GM12878 (cell line): ENCODE measurements around the gene YPEL4. TPM values are rescaled to one million over a fixed set of nuclear protein-coding genes. Genes with fewer than 3 reads are reported as not detected.

ENCODE experiments used
- ATAC-seq: fragments of 200-7000 bp; cut with Tn5 transposase; 3 replicates; pipeline ENCODE4 v1.9.1; 2020; ENCODE audit warnings: mild to moderate bottlenecking, moderate library complexity
- BruUV-seq: library from RNA; stranded (reverse); fragments of 400-500 nt; replicated peaks from 2 replicates; lab custom pipeline; 2021; lab: Mats Ljungman, UMichigan
- CTCF ChIA-PET: fragments of 300-600 bp; sonication (Branson Sonifier 250); formaldehyde crosslinking; extraction: SDS; loops from one replicate; lab custom pipeline; 2021; ENCODE audit warnings: inconsistent platforms; lab: Yijun Ruan, JAX
- POLR2A ChIA-PET: fragments of 350-600 bp; formaldehyde crosslinking; extraction: SDS; loops from one replicate; lab custom pipeline; 2021; ENCODE audit warnings: inconsistent platforms; lab: Charles Lee
- RAD21 ChIA-PET: fragments of 300-600 bp; sonication (Branson Sonifier 250); formaldehyde crosslinking; loops from one replicate; lab custom pipeline; 2023; ENCODE audit warnings: antibody characterized with exemption; ENCODE audit not compliant: unreplicated experiment; lab: Charles Lee
- SMC1A ChIA-PET: fragments of 300-600 bp; sonication (Branson Sonifier 250); formaldehyde crosslinking; loops from one replicate; lab custom pipeline; 2023; ENCODE audit not compliant: unreplicated experiment, uncharacterized antibody; lab: Charles Lee
- DNase-seq: peaks from one replicate; pipeline ENCODE4 v3.0.0-alpha.2; 2011; ENCODE audit warnings: low read depth, low spot score
- FAIRE-seq: peaks from 3 replicates; lab custom pipeline; 2011; peaks lifted over from hg19 to GRCh38; lab: Jason Lieb, UNC
- H2AFZ ChIP-seq: 2 replicates; pipeline ENCODE4 v1.6.0; 2011; ENCODE audit warnings: low read depth, low read length, control low read depth; ENCODE audit not compliant: control insufficient read depth
- H3K27ac ChIP-seq: 2 replicates; pipeline ENCODE4 v1.5.1; 2011; ENCODE audit warnings: control low read depth; ENCODE audit not compliant: control insufficient read depth, insufficient read depth
- H3K27me3 ChIP-seq, 2 experiments: replicated peaks in 1 of 2; 2 replicates each; pipeline versions ENCODE4 v1.6.0 to v1.6.1; 2011; ENCODE audit warnings: low read length in 1 of 2; ENCODE audit not compliant: control insufficient read depth in 2 of 2, insufficient read depth in 2 of 2
- H3K36me3 ChIP-seq, 2 experiments: 2 replicates each; pipeline ENCODE4 v1.5.1; 2011; ENCODE audit warnings: low read length in 1 of 2; ENCODE audit not compliant: control insufficient read depth in 2 of 2, insufficient read depth in 2 of 2
- H3K4me1 ChIP-seq: 2 replicates; pipeline ENCODE4 v1.6.1; 2011; ENCODE audit warnings: mild to moderate bottlenecking, low read length, moderate library complexity, mixed read lengths; ENCODE audit not compliant: control insufficient read depth, insufficient read depth
- H3K4me2 ChIP-seq: 2 replicates; pipeline ENCODE4 v1.6.0; 2011; ENCODE audit warnings: control low read depth; ENCODE audit not compliant: control insufficient read depth, insufficient read depth
- H3K4me3 ChIP-seq: fragments of 200-600 bp; sonication (generic); 2 replicates; pipeline ENCODE4 v1.5.1; 2016
- H3K79me2 ChIP-seq: 2 replicates; pipeline ENCODE4 v1.6.0; 2011; ENCODE audit warnings: low read length; ENCODE audit not compliant: control insufficient read depth, insufficient read depth
- H3K9ac ChIP-seq: 2 replicates; pipeline ENCODE4 v1.8.0; 2011; ENCODE audit warnings: low read length, control low read depth, mixed read lengths; ENCODE audit not compliant: control insufficient read depth, insufficient read depth
- H3K9me3 ChIP-seq: replicated peaks from 3 replicates; pipeline ENCODE4 v1.5.1; 2011; ENCODE audit warnings: mild to moderate bottlenecking, low read length; ENCODE audit not compliant: control insufficient read depth, insufficient read depth
- H4K20me1 ChIP-seq: 2 replicates; pipeline ENCODE4 v1.6.0; 2011; ENCODE audit not compliant: control insufficient read depth, insufficient read depth
- ATF7 ChIP-seq: fragments of 450-650 bp; IDR thresholded peaks from 2 replicates; pipeline ENCODE4 v1.6.1; 2016; ENCODE audit warnings: low read depth, mild to moderate bottlenecking
- BHLHE40 ChIP-seq, 2 experiments: fragments of 450-650 bp in 1 of 2; IDR thresholded peaks; 2 replicates each; pipeline ENCODE4 v1.6.1; 2011 to 2017; ENCODE audit warnings: low read depth in 2 of 2, borderline replicate concordance in 1 of 2, improper control_type of control experiment in 1 of 2, low read length in 1 of 2, mild to moderate bottlenecking in 1 of 2
- BRCA1 ChIP-seq: IDR thresholded peaks from 2 replicates; pipeline ENCODE4 v1.6.1; 2011; ENCODE audit warnings: low read depth, low read length, improper control_type of control experiment
- CREB1 ChIP-seq: IDR thresholded peaks from 2 replicates; pipeline ENCODE4 v1.6.1; 2012; ENCODE audit warnings: low read depth, mild to moderate bottlenecking, inconsistent platforms
- KDM1A ChIP-seq: fragments of 200-600 bp; sonication (generic); IDR thresholded peaks from 2 replicates; pipeline ENCODE4 v1.6.1; 2016; ENCODE audit warnings: borderline replicate concordance
- MTA2 ChIP-seq: fragments of 450-650 bp; IDR thresholded peaks from 2 replicates; pipeline ENCODE4 v1.6.1; 2016; ENCODE audit warnings: low read depth, mild to moderate bottlenecking, moderate library complexity
- PAX8 ChIP-seq: fragments of 450-650 bp; IDR thresholded peaks from 2 replicates; pipeline ENCODE4 v1.6.1; 2017; ENCODE audit warnings: mild to moderate bottlenecking, moderate library complexity
- RUNX3 ChIP-seq: IDR thresholded peaks from 2 replicates; pipeline ENCODE4 v1.6.1; 2012; ENCODE audit warnings: low read length, inconsistent platforms
- TCF12 ChIP-seq: IDR thresholded peaks from 2 replicates; pipeline ENCODE4 v1.6.1; 2011; ENCODE audit warnings: low read depth, mild to moderate bottlenecking, low read length
- YY1 ChIP-seq: IDR thresholded peaks from 2 replicates; pipeline ENCODE4 v1.6.1; 2011; ENCODE audit warnings: low read depth, mild to moderate bottlenecking, low read length
- WGBS: methylation state at CpG from one replicate; pipeline ENCODE4 v1.1.6; 2016; ENCODE audit warnings: low lambda C conversion rate; ENCODE audit not compliant: insufficient replicate concordance, insufficient coverage; ENCODE audit errors: missing lambda C conversion rate; 5-methylcytosine and 5-hydroxymethylcytosine counted together
- in situ Hi-C: fragments of 300-500 bp; cut with MboI; formaldehyde crosslinking; loops from 9 replicates; pipeline ENCODE4 v1.14.3; 2018; ENCODE audit warnings: mixed read lengths
- intact Hi-C: fragments of 100-400 bp; cut with micrococcal nuclease; formaldehyde crosslinking; loops from one replicate; pipeline ENCODE4 v1.14.2; 2022; ENCODE audit not compliant: unreplicated experiment
- polyA plus RNA-seq, 11 experiments: library from polyadenylated mRNA; depleted of rRNA in 4 of 11; unstranded in 6 of 11; stranded (reverse) in 5 of 11; fragments of >200 nt; fragmentation: Nextera tagmentation in 4 of 11; fragmentation: Illumina TruSeq in 1 of 11; extraction: Ambion mirVana in 4 of 11; extraction: Trizol in 1 of 11; gene quantifications; 1 replicate in 1 of 11; 2 replicates in 10 of 11; pipeline versions ENCODE4 v1.2.1 to v1.2.3, GENCODE V29; 2011 to 2016; ENCODE audit warnings: inconsistent platforms in 2 of 11, missing spikeins in 2 of 11, low read depth in 1 of 11
- total RNA-seq, 4 experiments: library from RNA; depleted of rRNA in 3 of 4; stranded (reverse); fragments of >200 nt in 3 of 4; fragmentation: Illumina TruSeq in 1 of 4; extraction: Trizol in 1 of 4; gene quantifications; 2 replicates each; pipeline versions ENCODE4 v1.2.1 to v1.2.3, GENCODE V29; 2013 to 2021
- TF ChIP-seq, protein P1 (sequence below): IDR thresholded peaks from 2 replicates; pipeline ENCODE4 v1.6.1; 2012; ENCODE audit warnings: mild to moderate bottlenecking, low read depth, low read length
- TF ChIP-seq, protein P2 (sequence below): fragments of 450-650 bp; IDR thresholded peaks from 2 replicates; pipeline ENCODE4 v1.6.1; 2017; ENCODE audit warnings: mild to moderate bottlenecking, low read depth, inconsistent platforms; ENCODE audit not compliant: poor library complexity, severe bottlenecking
- TF ChIP-seq, protein P3 (sequence below): fragments of 450-650 bp; IDR thresholded peaks from 2 replicates; pipeline ENCODE4 v1.6.1; 2018; ENCODE audit warnings: mild to moderate bottlenecking, low read depth, moderate library complexity; ENCODE audit not compliant: partially characterized antibody

YPEL4 gene
- total and polyA plus RNA-seq, 10 of the 15 experiments (the other 5 are each of a cell fraction or from before 2014, with no cell fraction given): 0.07 to 0.50 (median 0.13) TPM; not detected in 5

DNA sequence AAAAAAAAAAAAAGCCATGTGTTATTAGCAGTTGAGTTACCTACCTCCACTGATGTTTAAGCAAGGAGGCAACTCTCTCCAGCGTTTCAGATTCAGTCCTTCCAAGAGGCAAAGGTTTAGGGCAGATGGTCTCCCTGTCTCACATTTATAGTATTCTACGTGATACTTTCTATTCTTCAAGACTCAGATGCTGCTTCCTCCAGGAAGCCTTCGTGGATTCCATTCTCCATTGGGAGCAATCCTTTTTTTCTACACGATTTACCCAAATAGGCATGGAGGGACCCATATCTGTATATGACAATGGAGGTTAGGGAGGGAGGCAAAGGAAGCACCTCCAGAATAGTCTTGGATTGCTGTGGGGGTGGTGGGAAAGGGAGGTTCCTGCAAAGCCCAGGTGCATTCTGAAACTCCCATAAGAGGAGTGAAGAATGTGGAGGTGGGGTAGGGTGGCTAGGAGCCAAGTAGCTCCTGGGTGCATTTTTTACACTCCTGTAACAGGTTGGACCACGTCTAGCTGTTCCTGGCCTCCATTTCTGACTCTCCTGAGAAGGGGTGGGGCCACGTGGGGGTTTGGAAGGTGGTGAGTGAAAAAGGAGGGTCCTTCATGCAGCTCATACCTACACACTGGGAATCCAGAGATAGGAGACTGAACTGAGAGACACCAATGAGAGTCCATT, 16.2 kb downstream of the YPEL4 start:
- POLR2A ChIA-PET: interaction anchor here (1.4 kb wide), 1 partner anchor 11 kb away, joined by 3 read pairs; no protein-coding TSS in a partner anchor
- no peak for ATAC-seq
- WGBS: 9% methylated on average over 6 of the region's 6 CpGs
- DNase-seq: no peak
- no peaks in the 10 kb centered on the region; a peak in 1 of 4 replicates for H3K27me3 ChIP-seq
- no peaks in the 10 kb centered on the region for H3K79me2 ChIP-seq
- no peak for FAIRE-seq
- H3K9ac ChIP-seq: no peak overlapping the region
- H3K4me3 ChIP-seq: no peak overlapping the region
- H3K27ac ChIP-seq: no peak overlapping the region
- H3K9me3 ChIP-seq: no peaks in the 10 kb centered on the region
- no peaks in the 10 kb centered on the region for H3K36me3 ChIP-seq
- no TSS peak for BruUV-seq
- no peak overlapping the region for H3K4me2 ChIP-seq
- RAD21 ChIA-PET: no interaction called here
- in situ Hi-C loops (no loop called here), intact Hi-C loops (no loop called here)
- CTCF ChIA-PET: interaction anchor here (1.0 to 1.4 kb wide), 2 partner anchors 8 to 11 kb away, joined by 3 to 6 read pairs; no protein-coding TSS in a partner anchor
- H2AFZ ChIP-seq: no peak overlapping the region
- H4K20me1 ChIP-seq: no peaks in the 10 kb centered on the region
- H3K4me1 ChIP-seq: 0 out of 2 replicates have a peak, but pooled peaks cover 2% of the 10 kb centered on the region
- SMC1A ChIA-PET: no interaction called here
- TF ChIP-seq PAX8 (no peak), BRCA1 (no peak), TCF12 (no peak), ATF7 (no peak), RUNX3 (no peak), KDM1A (no peak), CREB1 (no peak), MTA2 (no peak), BHLHE40 (IDR thresholded peaks at IDR 0.05; ENCODE audit: borderline replicate concordance in 1 of 2, low read depth in 2 of 2, low read length in 1 of 2) (no peak), YY1 (no peak)
- TF ChIP-seq, protein P1, sequence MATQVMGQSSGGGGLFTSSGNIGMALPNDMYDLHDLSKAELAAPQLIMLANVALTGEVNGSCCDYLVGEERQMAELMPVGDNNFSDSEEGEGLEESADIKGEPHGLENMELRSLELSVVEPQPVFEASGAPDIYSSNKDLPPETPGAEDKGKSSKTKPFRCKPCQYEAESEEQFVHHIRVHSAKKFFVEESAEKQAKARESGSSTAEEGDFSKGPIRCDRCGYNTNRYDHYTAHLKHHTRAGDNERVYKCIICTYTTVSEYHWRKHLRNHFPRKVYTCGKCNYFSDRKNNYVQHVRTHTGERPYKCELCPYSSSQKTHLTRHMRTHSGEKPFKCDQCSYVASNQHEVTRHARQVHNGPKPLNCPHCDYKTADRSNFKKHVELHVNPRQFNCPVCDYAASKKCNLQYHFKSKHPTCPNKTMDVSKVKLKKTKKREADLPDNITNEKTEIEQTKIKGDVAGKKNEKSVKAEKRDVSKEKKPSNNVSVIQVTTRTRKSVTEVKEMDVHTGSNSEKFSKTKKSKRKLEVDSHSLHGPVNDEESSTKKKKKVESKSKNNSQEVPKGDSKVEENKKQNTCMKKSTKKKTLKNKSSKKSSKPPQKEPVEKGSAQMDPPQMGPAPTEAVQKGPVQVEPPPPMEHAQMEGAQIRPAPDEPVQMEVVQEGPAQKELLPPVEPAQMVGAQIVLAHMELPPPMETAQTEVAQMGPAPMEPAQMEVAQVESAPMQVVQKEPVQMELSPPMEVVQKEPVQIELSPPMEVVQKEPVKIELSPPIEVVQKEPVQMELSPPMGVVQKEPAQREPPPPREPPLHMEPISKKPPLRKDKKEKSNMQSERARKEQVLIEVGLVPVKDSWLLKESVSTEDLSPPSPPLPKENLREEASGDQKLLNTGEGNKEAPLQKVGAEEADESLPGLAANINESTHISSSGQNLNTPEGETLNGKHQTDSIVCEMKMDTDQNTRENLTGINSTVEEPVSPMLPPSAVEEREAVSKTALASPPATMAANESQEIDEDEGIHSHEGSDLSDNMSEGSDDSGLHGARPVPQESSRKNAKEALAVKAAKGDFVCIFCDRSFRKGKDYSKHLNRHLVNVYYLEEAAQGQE: no peak
- TF ChIP-seq, protein P2, sequence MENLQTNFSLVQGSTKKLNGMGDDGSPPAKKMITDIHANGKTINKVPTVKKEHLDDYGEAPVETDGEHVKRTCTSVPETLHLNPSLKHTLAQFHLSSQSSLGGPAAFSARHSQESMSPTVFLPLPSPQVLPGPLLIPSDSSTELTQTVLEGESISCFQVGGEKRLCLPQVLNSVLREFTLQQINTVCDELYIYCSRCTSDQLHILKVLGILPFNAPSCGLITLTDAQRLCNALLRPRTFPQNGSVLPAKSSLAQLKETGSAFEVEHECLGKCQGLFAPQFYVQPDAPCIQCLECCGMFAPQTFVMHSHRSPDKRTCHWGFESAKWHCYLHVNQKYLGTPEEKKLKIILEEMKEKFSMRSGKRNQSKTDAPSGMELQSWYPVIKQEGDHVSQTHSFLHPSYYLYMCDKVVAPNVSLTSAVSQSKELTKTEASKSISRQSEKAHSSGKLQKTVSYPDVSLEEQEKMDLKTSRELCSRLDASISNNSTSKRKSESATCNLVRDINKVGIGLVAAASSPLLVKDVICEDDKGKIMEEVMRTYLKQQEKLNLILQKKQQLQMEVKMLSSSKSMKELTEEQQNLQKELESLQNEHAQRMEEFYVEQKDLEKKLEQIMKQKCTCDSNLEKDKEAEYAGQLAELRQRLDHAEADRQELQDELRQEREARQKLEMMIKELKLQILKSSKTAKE: no peak
- TF ChIP-seq, protein P3, sequence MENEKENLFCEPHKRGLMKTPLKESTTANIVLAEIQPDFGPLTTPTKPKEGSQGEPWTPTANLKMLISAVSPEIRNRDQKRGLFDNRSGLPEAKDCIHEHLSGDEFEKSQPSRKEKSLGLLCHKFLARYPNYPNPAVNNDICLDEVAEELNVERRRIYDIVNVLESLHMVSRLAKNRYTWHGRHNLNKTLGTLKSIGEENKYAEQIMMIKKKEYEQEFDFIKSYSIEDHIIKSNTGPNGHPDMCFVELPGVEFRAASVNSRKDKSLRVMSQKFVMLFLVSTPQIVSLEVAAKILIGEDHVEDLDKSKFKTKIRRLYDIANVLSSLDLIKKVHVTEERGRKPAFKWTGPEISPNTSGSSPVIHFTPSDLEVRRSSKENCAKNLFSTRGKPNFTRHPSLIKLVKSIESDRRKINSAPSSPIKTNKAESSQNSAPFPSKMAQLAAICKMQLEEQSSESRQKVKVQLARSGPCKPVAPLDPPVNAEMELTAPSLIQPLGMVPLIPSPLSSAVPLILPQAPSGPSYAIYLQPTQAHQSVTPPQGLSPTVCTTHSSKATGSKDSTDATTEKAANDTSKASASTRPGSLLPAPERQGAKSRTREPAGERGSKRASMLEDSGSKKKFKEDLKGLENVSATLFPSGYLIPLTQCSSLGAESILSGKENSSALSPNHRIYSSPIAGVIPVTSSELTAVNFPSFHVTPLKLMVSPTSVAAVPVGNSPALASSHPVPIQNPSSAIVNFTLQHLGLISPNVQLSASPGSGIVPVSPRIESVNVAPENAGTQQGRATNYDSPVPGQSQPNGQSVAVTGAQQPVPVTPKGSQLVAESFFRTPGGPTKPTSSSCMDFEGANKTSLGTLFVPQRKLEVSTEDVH: no peak
